ENCODE results near the gene SLC38A8. TPM values are rescaled to one million over a fixed set of nuclear protein-coding genes. Genes with fewer than 3 reads are reported as not detected.

The SLC38A8 gene
- total RNA-seq, 1 experiment from 2014 or later = not detected

- H3K4me3 ChIP-seq (ENCODE audit: low read depth in 2 of 2, low read length in 2 of 2) = no peak overlapping the region
- no peaks in the 10 kb centered on the region for H3K27me3 ChIP-seq (ENCODE audit: control insufficient read depth, insufficient read depth, low read length)
- intact Hi-C loops (cut with micrococcal nuclease; ENCODE audit: unreplicated experiment) (no loop called here), in situ Hi-C loops (cut with HindIII; ENCODE audit: low pct_unique_long_range_greater_than_20kb, low sequenced_read_pairs) (no loop called here)
- no peak overlapping the region for H3K27ac ChIP-seq (ENCODE audit: low read length)
- ChIA-PET CTCF (no interaction called here), POLR2A (no interaction called here)
- ATAC-seq (no peak), DNase-seq (ENCODE audit: low read depth, low spot score) (no peak)
- H3K4me1 ChIP-seq (ENCODE audit: control insufficient read depth, insufficient read depth, low read length) = no peaks in the 10 kb centered on the region
- TF ChIP-seq POLR2AphosphoS5 (IDR thresholded peaks at IDR 0.05; ENCODE audit: low read depth, low read length) = no peak
- TF ChIP-seq TCF7L2 (IDR thresholded peaks at IDR 0.05; ENCODE audit: low read depth, low read length) = no peak
- TF ChIP-seq, protein P1, sequence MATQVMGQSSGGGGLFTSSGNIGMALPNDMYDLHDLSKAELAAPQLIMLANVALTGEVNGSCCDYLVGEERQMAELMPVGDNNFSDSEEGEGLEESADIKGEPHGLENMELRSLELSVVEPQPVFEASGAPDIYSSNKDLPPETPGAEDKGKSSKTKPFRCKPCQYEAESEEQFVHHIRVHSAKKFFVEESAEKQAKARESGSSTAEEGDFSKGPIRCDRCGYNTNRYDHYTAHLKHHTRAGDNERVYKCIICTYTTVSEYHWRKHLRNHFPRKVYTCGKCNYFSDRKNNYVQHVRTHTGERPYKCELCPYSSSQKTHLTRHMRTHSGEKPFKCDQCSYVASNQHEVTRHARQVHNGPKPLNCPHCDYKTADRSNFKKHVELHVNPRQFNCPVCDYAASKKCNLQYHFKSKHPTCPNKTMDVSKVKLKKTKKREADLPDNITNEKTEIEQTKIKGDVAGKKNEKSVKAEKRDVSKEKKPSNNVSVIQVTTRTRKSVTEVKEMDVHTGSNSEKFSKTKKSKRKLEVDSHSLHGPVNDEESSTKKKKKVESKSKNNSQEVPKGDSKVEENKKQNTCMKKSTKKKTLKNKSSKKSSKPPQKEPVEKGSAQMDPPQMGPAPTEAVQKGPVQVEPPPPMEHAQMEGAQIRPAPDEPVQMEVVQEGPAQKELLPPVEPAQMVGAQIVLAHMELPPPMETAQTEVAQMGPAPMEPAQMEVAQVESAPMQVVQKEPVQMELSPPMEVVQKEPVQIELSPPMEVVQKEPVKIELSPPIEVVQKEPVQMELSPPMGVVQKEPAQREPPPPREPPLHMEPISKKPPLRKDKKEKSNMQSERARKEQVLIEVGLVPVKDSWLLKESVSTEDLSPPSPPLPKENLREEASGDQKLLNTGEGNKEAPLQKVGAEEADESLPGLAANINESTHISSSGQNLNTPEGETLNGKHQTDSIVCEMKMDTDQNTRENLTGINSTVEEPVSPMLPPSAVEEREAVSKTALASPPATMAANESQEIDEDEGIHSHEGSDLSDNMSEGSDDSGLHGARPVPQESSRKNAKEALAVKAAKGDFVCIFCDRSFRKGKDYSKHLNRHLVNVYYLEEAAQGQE (IDR thresholded peaks at IDR 0.05; ENCODE audit: insufficient read depth in 1 of 2, low read depth in 2 of 2, low read length in 1 of 2) = no peak
- TF ChIP-seq SIN3A (IDR thresholded peaks at IDR 0.05; ENCODE audit: borderline replicate concordance, insufficient read depth, low read depth, low read length) = no peak
- TF ChIP-seq, protein P2, sequence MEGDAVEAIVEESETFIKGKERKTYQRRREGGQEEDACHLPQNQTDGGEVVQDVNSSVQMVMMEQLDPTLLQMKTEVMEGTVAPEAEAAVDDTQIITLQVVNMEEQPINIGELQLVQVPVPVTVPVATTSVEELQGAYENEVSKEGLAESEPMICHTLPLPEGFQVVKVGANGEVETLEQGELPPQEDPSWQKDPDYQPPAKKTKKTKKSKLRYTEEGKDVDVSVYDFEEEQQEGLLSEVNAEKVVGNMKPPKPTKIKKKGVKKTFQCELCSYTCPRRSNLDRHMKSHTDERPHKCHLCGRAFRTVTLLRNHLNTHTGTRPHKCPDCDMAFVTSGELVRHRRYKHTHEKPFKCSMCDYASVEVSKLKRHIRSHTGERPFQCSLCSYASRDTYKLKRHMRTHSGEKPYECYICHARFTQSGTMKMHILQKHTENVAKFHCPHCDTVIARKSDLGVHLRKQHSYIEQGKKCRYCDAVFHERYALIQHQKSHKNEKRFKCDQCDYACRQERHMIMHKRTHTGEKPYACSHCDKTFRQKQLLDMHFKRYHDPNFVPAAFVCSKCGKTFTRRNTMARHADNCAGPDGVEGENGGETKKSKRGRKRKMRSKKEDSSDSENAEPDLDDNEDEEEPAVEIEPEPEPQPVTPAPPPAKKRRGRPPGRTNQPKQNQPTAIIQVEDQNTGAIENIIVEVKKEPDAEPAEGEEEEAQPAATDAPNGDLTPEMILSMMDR (IDR thresholded peaks at IDR 0.05) = no peak
- no peaks in the 10 kb centered on the region for H3K9me3 ChIP-seq (ENCODE audit: control insufficient read depth, insufficient read depth, low read depth, low read length)
- BruUV-seq (replicated peaks) = no TSS peak
- H3K36me3 ChIP-seq (ENCODE audit: control insufficient read depth, insufficient read depth, low read length) = peaks cover 3% of the 10 kb centered on the region; the same call in 1 of the 2 replicates
These were observed 15.6 kb upstream of the SLC38A8 start for GRCh38 chr16:84058211-84058610.

- Histone ChIP-seq H3K9me3 (ENCODE audit: control insufficient read depth, insufficient read depth, low read depth, low read length) (no peaks in the 10 kb centered on the region), H3K36me3 (ENCODE audit: control insufficient read depth, insufficient read depth, low read length) (no peaks in the 10 kb centered on the region; the same call in 1 of the 2 replicates), H3K4me3 (ENCODE audit: low read depth in 2 of 2, low read length in 2 of 2) (no peak overlapping the region), H3K27me3 (ENCODE audit: control insufficient read depth, insufficient read depth, low read length) (no peaks in the 10 kb centered on the region), H3K4me1 (ENCODE audit: control insufficient read depth, insufficient read depth, low read length) (no peaks in the 10 kb centered on the region), H3K27ac (ENCODE audit: low read length) (no peak overlapping the region)
- intact Hi-C loops (cut with micrococcal nuclease; ENCODE audit: unreplicated experiment) (no loop called here), in situ Hi-C loops (cut with HindIII; ENCODE audit: low pct_unique_long_range_greater_than_20kb, low sequenced_read_pairs) (no loop called here)
- no TSS peak for BruUV-seq (replicated peaks)
- ChIA-PET POLR2A (no interaction called here), CTCF (no interaction called here)
- TF ChIP-seq, protein P2 (IDR thresholded peaks at IDR 0.05) = no peak
- TF ChIP-seq SIN3A (IDR thresholded peaks at IDR 0.05; ENCODE audit: borderline replicate concordance, insufficient read depth, low read depth, low read length) = no peak
- TF ChIP-seq POLR2AphosphoS5 (IDR thresholded peaks at IDR 0.05; ENCODE audit: low read depth, low read length) = no peak
- no peak for TF ChIP-seq TCF7L2 (IDR thresholded peaks at IDR 0.05; ENCODE audit: low read depth, low read length)
- TF ChIP-seq, protein P1 (IDR thresholded peaks at IDR 0.05; ENCODE audit: insufficient read depth in 1 of 2, low read depth in 2 of 2, low read length in 1 of 2) = no peak
- DNase-seq (ENCODE audit: low read depth, low spot score) = no peak
- no peak for ATAC-seq
These were observed 14.3 kb upstream of the SLC38A8 start for GRCh38 chr16:84056933-84057332.

All from Panc1 (cell line).